ENCODE data around the gene NR2F1.
"Not testable (repeated sequence)": the region's sequence is repeated elsewhere in the genome, so short reads cannot be mapped to it uniquely, and the experiment has no call there.

Gene NR2F1

GRCh38 chr5:93582677-93583438 is at the start of gene NR2F1:
TSS of gene NR2F1 (plus strand) at chr5:93583222. CDS start at chr5:93585024, 1,802 bp downstream.
- DNase-seq (ENCODE audit: low spot score), result peak; percentile 74

- DNase-seq (ENCODE audit: low spot score), result no peak
Observed at GRCh38 chr5:93545872-93546271, 37.1 kb upstream of the NR2F1 start.

DNA sequence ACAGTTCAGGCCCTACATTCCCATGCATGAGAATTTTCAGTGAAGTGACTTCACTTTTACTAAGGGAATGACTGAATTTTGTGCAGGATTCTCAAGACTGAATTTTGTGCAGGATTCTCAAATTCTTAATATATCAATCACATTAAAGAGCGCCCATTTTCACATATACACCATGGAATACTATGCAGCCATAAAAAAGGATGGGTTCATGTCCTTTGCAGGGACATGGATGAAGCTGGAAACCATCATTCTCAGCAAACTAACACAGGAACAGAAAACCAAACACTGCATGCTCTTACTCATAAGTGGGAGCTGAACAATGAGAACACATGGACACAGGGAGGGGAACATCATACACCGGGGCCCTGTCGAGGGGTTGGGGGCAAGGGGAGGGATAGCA is 33.4 kb upstream of the NR2F1 start:
- not testable (repeated sequence) for DNase-seq (ENCODE audit: low spot score)

- DNase-seq (ENCODE audit: low spot score), result no peak
Observed at GRCh38 chr5:93557021-93557604, 25.9 kb upstream of the NR2F1 start.

- DNase-seq (ENCODE audit: low spot score), result no peak
Observed at GRCh38 chr5:93566091-93566490, 16.9 kb upstream of the NR2F1 start.

DNA sequence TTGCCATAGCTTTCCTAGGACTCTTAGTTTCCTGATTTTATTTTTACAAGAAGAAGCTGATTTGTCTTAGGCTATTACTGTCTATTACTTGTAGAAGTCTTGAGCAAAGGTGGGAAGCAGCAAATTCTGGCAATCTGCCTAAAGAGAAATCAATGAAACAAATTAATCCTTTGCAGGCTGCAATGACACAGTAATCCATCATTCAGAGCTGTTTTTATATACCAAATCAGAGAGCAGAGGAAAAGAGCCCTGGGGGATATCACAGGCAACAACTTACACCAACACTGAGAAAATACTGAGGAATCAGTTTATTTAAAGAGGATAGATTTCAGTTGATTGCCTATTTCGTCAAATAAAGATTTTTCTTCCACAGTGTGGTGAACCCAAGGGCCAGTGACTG is 15.6 kb upstream of the NR2F1 start:
- no peak for DNase-seq (ENCODE audit: low spot score)

GRCh38 chr5:93569300-93570160 is 13.5 kb upstream of the NR2F1 start:
- no peak for DNase-seq (ENCODE audit: low spot score)

GRCh38 chr5:93570294-93571113 is 12.5 kb upstream of the NR2F1 start:
- no peak for DNase-seq (ENCODE audit: low spot score)

GRCh38 chr5:93571114-93571949 is 11.7 kb upstream of the NR2F1 start:
- no peak for DNase-seq (ENCODE audit: low spot score)

DNA sequence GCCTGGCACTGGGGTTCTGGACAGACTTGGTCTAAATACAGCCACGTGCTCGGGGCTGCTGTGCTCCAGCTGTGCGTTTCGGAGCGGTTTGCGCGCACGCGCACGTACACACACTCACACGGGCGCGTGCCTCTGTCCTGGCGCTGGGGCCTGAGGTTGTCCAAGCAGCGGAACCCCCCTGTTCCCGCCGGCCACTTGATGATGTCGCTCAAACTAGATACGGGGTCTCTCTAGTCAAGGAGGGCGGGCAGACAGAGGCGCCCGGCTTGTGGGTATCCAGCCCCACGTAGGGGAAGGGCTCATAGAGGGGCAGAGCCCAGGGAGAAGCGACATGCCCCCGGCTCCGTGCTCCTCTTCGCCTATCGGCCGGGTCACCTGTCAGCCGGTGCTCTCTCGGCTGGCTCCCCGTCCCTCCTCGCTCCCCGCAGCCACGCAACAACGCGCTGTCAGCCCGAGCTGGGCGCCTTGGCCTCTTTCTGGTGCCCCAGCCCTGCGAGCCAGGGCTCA is 10.9 kb upstream of the NR2F1 start:
- peak; percentile 46 for DNase-seq (ENCODE audit: low spot score)

DNA sequence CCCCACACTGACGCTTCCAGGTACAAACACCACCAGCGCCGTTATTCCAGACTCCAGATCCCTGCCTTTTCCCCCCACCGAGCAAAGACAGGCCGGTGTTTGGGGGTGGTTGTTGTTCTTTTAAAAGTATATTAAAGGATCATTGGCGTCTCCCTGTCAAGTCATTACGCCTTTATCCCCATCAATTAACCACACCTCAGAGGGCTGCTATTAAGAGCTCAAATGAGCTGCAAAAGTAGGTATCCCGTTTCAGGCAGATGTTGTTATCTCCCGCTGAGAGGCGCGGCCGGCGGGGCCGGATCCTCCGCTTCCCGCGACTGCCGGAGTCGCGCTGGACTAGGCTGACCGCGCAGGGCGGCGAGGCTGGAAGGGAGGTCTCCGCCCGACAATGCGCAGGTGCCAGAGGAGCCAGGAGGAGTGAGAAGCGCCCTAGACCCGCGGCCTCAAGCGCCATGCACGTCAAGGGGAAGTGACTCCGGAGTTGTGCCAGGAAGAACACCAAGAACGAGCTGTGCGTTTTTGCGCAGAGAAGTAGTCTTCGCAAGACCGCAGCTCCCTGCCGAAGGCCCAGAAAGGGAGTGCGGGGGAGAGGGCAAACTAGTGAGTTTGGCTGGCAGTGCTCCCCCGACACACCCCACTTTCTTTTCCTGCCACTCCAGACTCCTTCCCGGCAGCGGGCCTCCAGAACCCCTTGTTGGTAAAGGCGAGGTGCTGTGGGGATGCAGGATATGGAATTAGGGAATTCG is 10.2 kb upstream of the NR2F1 start:
- DNase-seq (ENCODE audit: low spot score), result peak; percentile 47

- no peak for DNase-seq (ENCODE audit: low spot score)
Observed at GRCh38 chr5:93573354-93574351, 9.4 kb upstream of the NR2F1 start.

DNA sequence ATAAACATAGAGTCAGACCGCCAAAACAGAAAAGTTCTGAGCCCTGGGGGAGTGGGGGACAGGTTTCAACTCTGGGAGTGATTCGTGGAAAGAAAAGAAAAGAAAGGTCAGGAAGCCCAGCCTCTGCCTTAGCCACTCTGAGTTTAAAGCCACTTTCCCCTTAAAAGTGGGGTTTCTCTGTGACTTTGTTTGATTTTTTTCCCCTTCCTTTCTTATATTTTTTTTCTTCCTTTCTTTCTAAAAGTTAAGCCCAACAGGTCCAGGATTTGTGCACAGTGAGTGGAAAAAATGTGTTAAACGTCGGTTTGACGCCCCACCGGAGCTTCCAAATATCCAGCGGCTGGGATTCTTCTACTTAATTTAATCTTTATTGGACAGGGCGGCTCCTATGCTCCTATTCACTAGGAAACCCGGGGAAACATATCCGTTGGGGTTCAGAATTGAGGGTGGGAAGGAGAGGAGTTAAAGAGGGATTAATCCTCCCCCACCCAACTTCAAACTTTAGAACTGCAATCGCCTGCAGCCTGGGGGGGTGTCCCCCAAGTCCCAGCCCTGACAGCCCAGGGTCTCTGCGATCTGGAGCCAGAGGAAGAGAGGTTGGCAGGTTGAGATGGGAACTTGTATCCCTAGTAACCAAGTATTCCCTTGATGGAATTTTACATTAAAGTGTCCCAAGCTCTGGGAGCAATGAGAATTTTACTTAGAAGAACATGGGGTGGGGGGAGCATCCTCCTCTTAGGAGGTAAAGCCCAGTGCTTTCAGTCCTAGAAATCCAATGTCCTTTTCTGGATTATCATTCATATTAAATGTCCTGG is 8.3 kb upstream of the NR2F1 start:
- DNase-seq (ENCODE audit: low spot score), result no peak

DNA sequence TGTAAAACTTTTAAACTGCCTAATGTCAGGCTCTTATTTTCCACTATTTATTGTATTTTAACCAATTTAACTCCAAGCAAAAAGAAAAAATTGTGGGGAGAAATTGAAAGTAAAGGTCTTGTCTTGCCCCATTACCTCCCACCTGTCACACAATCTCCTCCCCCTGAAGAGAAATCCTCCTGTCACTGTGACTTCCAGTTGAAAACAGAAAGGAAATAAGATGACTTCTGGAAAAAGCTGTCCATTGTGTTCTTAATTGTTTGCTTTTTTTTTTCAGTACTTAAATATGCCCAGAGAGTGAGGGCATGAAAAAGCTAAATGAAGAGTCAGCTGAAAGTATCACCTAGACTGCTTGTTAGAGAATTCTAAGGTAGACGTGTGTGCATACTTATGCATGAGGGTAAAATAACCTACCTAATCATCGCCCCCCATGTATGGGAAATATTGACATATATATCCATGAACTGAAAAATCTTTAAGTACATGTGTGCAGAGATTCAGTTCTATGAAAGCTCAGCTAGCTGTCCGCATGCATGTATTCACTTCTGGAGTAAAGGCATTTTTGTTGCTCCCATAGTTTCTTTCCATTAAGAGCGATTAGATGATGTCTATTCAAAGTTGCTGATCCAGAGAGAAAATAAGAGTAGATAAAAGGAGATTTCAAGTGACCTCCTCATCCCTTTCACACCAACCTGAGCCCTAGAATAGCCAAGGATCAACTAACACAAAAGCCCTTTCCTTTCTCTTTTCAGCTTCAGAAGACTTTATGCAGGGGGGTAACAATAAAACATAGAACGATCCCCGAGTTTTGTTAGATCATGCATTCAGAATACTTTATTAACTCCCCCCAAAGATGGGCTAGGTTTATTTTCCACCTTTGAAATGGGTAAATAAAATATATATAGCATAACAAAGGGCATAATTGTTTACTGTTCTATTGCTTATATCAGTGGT is 7.3 kb upstream of the NR2F1 start:
- DNase-seq (ENCODE audit: low spot score), result no peak

DNA sequence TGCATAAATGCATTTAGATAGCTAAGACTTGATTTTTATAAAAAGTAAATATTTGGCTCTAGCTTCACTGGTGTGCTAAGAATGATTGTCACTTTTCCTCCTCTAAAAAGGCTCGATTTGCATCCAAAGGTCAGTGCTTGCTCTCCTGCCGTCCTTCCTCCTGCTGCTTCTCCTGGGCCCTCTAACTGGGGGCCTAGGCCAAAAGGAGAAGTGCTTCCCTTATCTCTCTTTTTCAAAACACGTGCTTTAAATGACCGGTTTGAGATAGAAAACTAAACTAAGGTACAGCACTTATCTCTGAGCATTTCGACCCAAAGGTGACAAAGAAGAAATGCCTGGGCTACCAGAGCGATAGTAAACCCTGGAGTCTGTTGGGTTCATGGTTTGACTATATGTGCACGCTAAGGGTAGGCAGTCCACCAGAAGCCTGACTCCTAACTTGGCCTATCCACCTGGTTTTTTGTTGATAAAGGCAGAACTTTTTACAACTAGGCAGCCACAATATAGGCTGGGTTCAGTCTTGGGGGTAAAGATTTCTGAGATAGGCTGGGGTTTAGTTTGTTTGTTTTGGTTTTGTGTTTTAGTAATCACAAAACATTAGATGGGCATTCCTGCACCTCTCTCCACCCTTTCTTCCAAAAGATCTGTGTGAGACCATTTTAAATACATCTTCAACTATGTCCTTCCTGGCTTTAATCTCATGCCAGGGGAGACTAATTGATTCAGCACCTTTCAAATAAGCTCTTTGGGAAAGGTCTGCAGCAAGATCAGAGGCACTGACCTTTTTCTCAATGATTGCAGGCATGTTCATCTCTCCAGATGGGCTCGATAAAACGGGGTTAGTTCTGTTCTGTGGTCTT is 5.8 kb upstream of the NR2F1 start:
- no peak for DNase-seq (ENCODE audit: low spot score)

Measured in AG20443 (cell line).